ENCODE results near the gene WWOX. TPM values are rescaled to one million over a fixed set of nuclear protein-coding genes. Genes with fewer than 3 reads are reported as not detected.

Gene WWOX
- total RNA-seq, 2 experiments from 2014 or later: 16.6 to 19.0 TPM

DNA sequence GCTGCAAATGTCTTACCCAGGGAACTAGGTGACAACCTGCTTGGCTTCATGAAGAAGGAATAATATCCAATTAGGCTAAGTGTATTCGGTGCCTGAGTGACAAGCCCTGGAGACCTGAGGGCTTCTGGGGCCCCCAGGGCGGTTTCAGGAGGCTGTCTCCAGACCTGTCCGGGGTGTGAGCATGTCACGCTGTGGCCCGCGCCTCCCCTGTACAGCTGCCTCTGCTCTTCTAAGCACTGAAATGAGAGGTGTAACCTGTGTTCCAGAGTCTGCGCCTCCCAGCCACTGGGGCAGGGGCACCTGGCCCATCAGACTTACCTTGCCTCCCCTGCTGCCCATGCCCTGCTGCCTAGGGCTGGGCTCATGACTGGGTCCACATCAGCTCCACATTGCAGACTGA, 114.3 kb downstream of the WWOX start:
- Mint-ChIP-seq H3K9me3 (no peaks in the 10 kb centered on the region), H3K27ac (no peak overlapping the region), H3K4me3 (no peak overlapping the region), H3K36me3 (ENCODE audit: low read depth) (no peaks in the 10 kb centered on the region), H3K27me3 (no peaks in the 10 kb centered on the region), H3K4me1 (no peaks in the 10 kb centered on the region)
- CTCF ChIA-PET: no interaction called here
- no peak for DNase-seq
- POLR2A ChIA-PET: no interaction called here

DNA sequence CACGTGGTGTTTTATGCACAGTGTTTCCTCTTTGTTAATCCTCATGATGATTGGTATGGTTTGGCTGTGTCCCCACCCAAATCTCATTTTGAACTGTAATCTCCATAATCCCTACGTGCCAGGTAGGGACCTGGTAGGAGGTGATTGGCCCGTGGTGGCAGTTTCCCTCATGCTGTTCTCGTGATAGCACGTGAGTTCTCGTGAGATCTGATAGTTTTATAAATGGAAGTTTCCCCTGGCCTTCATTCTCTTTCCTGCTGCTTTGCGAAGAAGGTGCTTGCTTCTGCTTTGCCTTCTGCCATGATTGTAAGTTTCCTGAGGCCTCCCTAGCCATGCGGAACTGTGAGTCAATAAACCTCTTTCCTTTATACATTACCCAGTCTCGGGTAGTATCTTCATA, 115.8 kb downstream of the WWOX start:
- Mint-ChIP-seq H3K27me3 (no peaks in the 10 kb centered on the region), H3K4me1 (no peaks in the 10 kb centered on the region), H3K36me3 (ENCODE audit: low read depth) (no peaks in the 10 kb centered on the region), H3K27ac (no peak overlapping the region), H3K9me3 (no peaks in the 10 kb centered on the region), H3K4me3 (no peak overlapping the region)
- no peak for DNase-seq
- ChIA-PET POLR2A (no interaction called here), CTCF (no interaction called here)

DNA sequence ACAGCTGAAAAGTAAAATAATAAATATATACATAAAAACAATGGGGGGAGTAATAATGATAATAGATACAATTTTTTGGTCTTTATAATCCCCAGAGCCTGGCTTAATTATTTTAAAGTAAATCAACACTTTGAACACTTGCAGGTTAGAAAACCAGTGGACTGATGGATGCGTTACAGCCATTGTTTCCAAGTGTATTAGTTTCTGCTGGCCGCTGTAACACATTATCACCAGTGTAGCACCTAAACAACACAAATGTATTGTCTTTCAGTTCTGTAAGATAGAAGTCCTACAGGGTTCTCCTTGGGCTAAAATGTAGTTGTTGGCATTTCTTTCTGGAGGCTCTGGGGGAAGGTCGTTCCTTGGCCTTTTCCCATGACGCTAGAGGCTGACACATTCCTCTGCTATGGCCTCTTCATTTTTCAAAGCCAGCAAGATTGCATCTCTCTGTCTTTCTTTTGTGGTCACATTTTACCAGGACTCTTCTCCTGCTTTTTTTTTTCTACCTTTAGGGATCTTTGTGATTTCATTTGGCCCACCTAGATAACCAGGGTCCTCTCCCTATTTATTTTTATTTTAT, 116.8 kb downstream of the WWOX start:
- no peaks in the 10 kb centered on the region for H3K27me3 Mint-ChIP-seq
- H3K9me3 Mint-ChIP-seq: no peaks in the 10 kb centered on the region
- ChIA-PET CTCF (interaction anchor here (1.1 kb wide), 1 partner anchor 19 kb away, joined by 3 read pairs; no protein-coding TSS in a partner anchor), POLR2A (no interaction called here)
- no peak for DNase-seq
- H3K27ac Mint-ChIP-seq: no peak overlapping the region
- no peaks in the 10 kb centered on the region for H3K36me3 Mint-ChIP-seq (ENCODE audit: low read depth)
- H3K4me1 Mint-ChIP-seq: no peaks in the 10 kb centered on the region
- no peak overlapping the region for H3K4me3 Mint-ChIP-seq

DNA sequence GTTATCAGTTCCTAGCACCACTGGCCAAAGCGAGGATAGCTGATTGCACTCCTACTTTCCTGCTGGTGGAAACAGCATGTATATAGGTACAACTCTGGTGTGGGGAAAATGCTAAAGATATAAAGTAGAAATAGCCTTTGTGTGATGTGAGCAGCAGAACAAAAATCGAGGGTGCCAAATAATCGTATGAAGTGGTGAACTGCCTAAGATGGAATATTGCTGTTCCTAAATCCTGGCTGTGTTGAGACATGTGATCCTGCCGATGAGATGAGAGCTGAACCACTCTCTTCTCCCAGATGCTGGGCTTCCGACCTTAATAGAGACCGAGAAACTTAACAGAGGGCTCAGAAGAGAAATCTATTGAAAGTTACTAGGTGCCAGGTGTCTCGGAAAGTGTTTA, 117.8 kb downstream of the WWOX start:
- ChIA-PET POLR2A (no interaction called here), CTCF (no interaction called here)
- DNase-seq: no peak
- H3K4me3 Mint-ChIP-seq: no peak overlapping the region
- no peaks in the 10 kb centered on the region for H3K27me3 Mint-ChIP-seq
- no peaks in the 10 kb centered on the region for H3K36me3 Mint-ChIP-seq (ENCODE audit: low read depth)
- no peaks in the 10 kb centered on the region for H3K4me1 Mint-ChIP-seq
- no peak overlapping the region for H3K27ac Mint-ChIP-seq
- no peaks in the 10 kb centered on the region for H3K9me3 Mint-ChIP-seq

DNA sequence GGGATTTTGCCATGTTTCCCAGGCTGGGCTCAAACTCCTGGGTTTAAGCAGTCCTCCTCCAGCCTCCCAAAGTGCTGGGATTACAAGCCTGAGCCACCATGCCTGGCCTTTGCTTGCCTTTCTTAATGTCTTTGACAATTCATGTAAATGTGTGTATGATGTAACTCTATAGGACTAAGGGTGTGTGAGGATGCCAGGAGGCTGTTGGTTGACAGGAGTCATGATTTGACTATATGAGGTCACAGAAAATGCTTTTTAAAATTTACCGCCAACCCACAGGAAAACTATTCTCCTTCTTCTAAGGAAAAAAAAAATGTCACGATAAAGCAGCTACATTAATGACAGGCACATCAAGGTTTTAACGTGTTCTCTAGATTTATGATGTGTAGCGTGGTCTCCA, 118.8 kb downstream of the WWOX start:
- H3K9me3 Mint-ChIP-seq: no peaks in the 10 kb centered on the region
- no peaks in the 10 kb centered on the region for H3K27me3 Mint-ChIP-seq
- ChIA-PET CTCF (no interaction called here), POLR2A (no interaction called here)
- H3K27ac Mint-ChIP-seq: no peak overlapping the region
- no peaks in the 10 kb centered on the region for H3K4me1 Mint-ChIP-seq
- DNase-seq: no peak
- no peaks in the 10 kb centered on the region for H3K36me3 Mint-ChIP-seq (ENCODE audit: low read depth)
- no peak overlapping the region for H3K4me3 Mint-ChIP-seq

DNA sequence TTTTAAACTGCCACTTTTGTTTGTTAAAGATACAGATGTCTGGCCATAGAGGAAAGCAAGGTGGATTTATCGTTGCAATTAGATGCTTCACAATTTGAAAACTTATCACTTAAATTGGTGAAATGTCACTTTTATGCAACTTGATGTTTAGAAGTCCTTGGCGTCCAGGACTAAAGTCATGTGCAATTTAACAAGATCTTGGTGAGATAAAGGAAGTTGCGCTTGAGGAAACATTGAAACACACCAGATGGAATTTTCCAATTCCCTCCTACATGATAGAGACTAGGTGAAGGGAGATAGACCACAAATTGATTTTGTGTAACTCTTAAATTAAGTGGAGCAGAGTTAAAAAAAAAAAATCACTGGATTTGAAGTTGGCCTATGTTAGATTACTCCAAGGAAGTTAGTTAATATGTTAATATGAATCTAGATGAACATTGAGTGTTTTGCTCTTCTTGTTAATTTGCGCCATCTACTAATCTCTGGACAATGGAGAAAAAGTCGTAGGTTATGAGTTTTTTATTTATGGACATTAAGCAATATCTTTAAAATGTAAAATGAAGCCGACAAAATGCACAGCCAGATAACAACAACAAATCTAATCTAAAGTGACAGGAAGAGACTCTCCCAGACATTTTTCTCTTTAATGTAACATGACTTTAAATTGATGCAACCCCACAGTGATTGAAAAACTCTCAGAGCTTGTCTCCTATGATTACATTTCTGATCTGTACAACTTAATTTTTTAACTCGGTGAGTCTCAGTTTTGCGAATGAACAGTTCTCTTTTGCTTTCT, 119.6 kb downstream of the WWOX start:
- Mint-ChIP-seq H3K4me3 (no peak overlapping the region), H3K9me3 (no peaks in the 10 kb centered on the region), H3K27me3 (no peaks in the 10 kb centered on the region), H3K36me3 (ENCODE audit: low read depth) (no peaks in the 10 kb centered on the region), H3K4me1 (no peaks in the 10 kb centered on the region), H3K27ac (no peak overlapping the region)
- DNase-seq: no peak
- ChIA-PET CTCF (no interaction called here), POLR2A (no interaction called here)

DNA sequence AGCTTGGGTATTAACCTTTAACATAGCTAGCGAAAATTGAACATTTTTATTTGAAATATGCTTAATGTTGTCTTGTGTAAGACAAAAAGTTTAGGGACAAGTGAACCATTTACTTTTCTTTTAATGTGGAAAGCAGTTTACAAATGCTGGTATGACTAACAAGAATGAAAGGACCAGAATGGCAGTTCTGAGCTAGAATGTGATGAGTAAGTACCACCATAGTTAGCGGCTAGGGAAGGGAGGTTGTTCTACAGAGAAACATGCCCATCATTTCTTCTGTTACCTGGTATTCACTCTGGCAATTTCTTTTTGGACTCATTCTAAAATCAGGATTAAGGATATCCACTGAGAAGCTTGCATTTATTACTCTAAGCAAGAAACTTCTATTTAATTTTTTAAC, 121.1 kb downstream of the WWOX start:
- Mint-ChIP-seq H3K27ac (no peak overlapping the region), H3K36me3 (ENCODE audit: low read depth) (no peaks in the 10 kb centered on the region), H3K4me1 (no peaks in the 10 kb centered on the region), H3K4me3 (no peak overlapping the region), H3K27me3 (no peaks in the 10 kb centered on the region), H3K9me3 (no peaks in the 10 kb centered on the region)
- no peak for DNase-seq
- POLR2A ChIA-PET: no interaction called here
- CTCF ChIA-PET: interaction anchor here (1.3 kb wide), 1 partner anchor 14 kb away, joined by 4 read pairs; no protein-coding TSS in a partner anchor

DNA sequence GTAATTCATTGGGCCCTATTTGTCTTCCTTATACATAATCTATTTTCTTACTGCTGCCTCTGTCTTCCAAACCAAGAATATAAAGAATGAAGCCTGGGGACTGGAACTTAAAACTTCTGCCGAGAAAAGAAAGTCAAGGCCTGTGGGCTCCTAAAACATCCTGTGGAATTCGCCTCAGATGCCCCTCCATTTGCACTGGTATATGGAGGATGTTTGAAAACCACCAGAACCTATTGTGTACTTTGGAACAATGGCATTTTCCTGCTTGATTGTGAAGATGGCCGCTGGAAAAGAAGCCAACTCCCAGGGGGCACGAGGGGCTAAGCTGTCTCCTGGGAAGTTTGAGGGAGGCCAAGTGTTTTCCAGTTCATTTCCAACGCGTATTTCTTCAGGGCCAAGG, 122.4 kb downstream of the WWOX start:
- H3K4me3 Mint-ChIP-seq: no peak overlapping the region
- no peak overlapping the region for H3K27ac Mint-ChIP-seq
- ChIA-PET CTCF (no interaction called here), POLR2A (no interaction called here)
- H3K9me3 Mint-ChIP-seq: no peaks in the 10 kb centered on the region
- no peaks in the 10 kb centered on the region for H3K27me3 Mint-ChIP-seq
- no peak for DNase-seq
- no peaks in the 10 kb centered on the region for H3K36me3 Mint-ChIP-seq (ENCODE audit: low read depth)
- H3K4me1 Mint-ChIP-seq: no peaks in the 10 kb centered on the region

DNA sequence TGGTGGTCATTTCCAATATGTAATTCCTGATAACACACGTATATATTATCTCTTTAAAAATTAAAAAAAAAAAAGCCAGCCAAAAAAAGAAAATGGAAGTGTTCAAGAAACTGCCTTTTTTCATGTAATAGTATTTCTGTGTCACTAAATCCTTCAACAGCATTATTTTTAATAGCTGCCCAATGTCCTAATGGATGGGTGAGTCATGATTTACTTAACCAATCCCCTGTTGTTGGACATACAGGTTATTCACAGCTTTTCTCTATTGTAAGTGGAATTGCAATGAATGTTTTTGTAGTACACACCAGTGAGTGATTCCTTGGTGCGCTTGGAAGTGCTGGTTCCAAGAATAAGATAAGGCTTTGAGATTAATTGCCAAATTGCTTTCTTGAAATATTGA, 124.9 kb downstream of the WWOX start:
- Mint-ChIP-seq H3K36me3 (ENCODE audit: low read depth) (no peaks in the 10 kb centered on the region), H3K9me3 (no peaks in the 10 kb centered on the region), H3K27ac (no peak overlapping the region), H3K4me1 (no peaks in the 10 kb centered on the region), H3K4me3 (no peak overlapping the region), H3K27me3 (no peaks in the 10 kb centered on the region)
- ChIA-PET CTCF (interaction anchor here (0.8 to 1.4 kb wide), 2 partner anchors 10 to 12 kb away, joined by 3 to 4 read pairs; no protein-coding TSS in a partner anchor), POLR2A (no interaction called here)
- no peak for DNase-seq

DNA sequence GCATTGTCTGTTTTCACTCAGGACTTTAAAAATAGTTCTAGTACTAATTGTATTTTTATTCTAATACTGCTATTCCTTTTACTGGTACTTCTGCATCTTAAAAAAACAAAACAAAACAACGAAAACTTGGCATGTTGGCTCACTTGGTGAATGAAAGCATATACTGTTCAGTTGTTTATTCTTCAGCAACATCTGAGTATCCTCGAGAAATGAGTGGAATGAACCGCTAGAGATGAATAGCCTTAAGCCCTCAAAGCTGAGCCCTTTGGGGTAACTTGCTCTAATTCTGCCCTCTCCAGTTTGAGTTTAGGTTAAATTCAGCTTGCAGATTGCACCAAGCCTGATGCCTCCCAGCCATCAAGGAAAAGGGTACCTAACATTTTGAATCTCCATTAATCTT, 126.5 kb downstream of the WWOX start:
- no peaks in the 10 kb centered on the region for H3K36me3 Mint-ChIP-seq (ENCODE audit: low read depth)
- CTCF ChIA-PET: interaction anchor here (1.5 kb wide), 1 partner anchor 9 kb away, joined by 3 read pairs; no protein-coding TSS in a partner anchor
- no peak for DNase-seq
- H3K27ac Mint-ChIP-seq: no peak overlapping the region
- H3K27me3 Mint-ChIP-seq: no peaks in the 10 kb centered on the region
- H3K4me1 Mint-ChIP-seq: no peaks in the 10 kb centered on the region
- no peaks in the 10 kb centered on the region for H3K9me3 Mint-ChIP-seq
- POLR2A ChIA-PET: interaction anchor here (0.6 kb wide), 1 partner anchor 782 kb away, joined by 3 read pairs; no protein-coding TSS in a partner anchor
- H3K4me3 Mint-ChIP-seq: no peak overlapping the region

DNA sequence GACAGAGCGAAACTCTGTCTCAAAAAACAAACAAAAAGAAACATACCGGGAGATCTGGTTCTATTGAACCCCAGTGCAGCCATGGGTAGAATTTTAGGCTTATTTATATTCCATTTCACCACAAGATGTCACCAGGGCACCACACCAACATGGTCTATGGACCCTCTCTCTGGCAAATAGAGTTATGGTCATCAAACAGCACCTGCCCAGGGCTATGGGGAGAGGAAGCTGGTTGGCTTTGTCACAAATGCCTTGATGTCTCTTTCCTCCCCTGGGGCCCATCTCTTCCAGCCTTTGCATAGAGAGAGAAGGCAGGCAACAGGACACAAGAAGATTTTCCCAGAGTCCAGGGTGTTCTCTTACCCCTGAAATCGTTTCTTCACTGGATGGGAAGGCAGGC, 128.4 kb downstream of the WWOX start:
- ChIA-PET CTCF (no interaction called here), POLR2A (no interaction called here)
- Mint-ChIP-seq H3K4me1 (no peaks in the 10 kb centered on the region), H3K9me3 (no peaks in the 10 kb centered on the region), H3K36me3 (ENCODE audit: low read depth) (no peaks in the 10 kb centered on the region), H3K4me3 (no peak overlapping the region), H3K27me3 (no peaks in the 10 kb centered on the region), H3K27ac (no peak overlapping the region)
- no peak for DNase-seq

DNA sequence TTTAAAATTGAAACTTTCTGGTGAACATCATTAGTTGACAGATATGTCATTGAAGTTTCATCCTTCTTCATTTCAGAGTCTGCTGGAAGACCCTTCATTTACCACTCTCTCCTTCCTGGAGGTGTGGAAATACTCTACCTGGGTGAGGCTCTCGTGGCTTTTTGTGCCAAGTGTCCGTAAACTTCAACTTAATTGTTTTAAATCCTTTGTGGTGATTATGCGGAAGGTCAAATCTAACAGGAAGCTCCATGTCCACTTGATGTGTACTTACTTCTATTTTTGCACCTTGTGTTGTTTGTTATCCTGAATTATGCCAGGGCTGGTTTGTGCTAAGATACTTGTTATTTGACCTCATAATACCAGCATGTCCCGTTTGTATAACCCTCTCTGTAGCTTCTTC, 129.2 kb downstream of the WWOX start:
- Mint-ChIP-seq H3K4me1 (no peaks in the 10 kb centered on the region), H3K27me3 (no peaks in the 10 kb centered on the region), H3K4me3 (no peak overlapping the region), H3K36me3 (ENCODE audit: low read depth) (no peaks in the 10 kb centered on the region), H3K9me3 (no peaks in the 10 kb centered on the region), H3K27ac (no peak overlapping the region)
- ChIA-PET CTCF (interaction anchor here (0.7 kb wide), 1 partner anchor 984 kb away, joined by 3 read pairs; no protein-coding TSS in a partner anchor), POLR2A (no interaction called here)
- DNase-seq: no peak

DNA sequence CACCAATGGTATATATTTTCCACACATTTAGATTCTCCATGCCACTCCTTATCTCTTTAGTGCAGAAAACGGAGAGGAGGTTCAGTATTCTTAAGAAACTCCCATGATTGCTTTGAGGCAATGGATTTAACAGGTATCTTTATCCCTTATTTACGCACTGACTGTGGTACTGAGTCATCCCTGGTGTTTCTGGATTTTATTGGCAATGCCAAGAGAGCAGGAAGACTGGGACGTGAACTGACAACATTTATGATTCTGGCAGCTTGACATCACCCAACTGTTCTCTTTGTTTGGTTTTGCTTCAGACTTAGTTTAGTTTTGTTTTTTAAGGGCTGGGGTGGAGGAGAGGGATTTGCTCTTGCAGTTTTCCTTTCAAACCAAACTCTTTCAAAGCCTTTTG, 131.4 kb downstream of the WWOX start:
- Mint-ChIP-seq H3K9me3 (no peaks in the 10 kb centered on the region), H3K27me3 (no peaks in the 10 kb centered on the region), H3K27ac (no peak overlapping the region), H3K4me1 (no peaks in the 10 kb centered on the region), H3K36me3 (ENCODE audit: low read depth) (no peaks in the 10 kb centered on the region), H3K4me3 (no peak overlapping the region)
- no peak for DNase-seq
- ChIA-PET POLR2A (no interaction called here), CTCF (no interaction called here)

All from activated CD4-positive, alpha-beta memory T cell treated with anti-CD3 and anti-CD28 coated beads, Interleukin-2, amount 10 ng/mL, durations not matched to agents 7 days and 5 days (primary cell).